GM12878 (cell line): ENCODE results near the gene ARHGAP15. TPM values are rescaled to one million over a fixed set of nuclear protein-coding genes. Genes with fewer than 3 reads are reported as not detected.

ENCODE experiments used
- ATAC-seq: fragments of 200-7000 bp; cut with Tn5 transposase; 3 replicates; pipeline ENCODE4 v1.9.1; 2020; ENCODE audit warnings: mild to moderate bottlenecking, moderate library complexity
- BruUV-seq: library from RNA; stranded (reverse); fragments of 400-500 nt; replicated peaks from 2 replicates; lab custom pipeline; 2021; lab: Mats Ljungman, UMichigan
- CTCF ChIA-PET: fragments of 300-600 bp; sonication (Branson Sonifier 250); formaldehyde crosslinking; extraction: SDS; loops from one replicate; lab custom pipeline; 2021; ENCODE audit warnings: inconsistent platforms; lab: Yijun Ruan, JAX
- POLR2A ChIA-PET: fragments of 350-600 bp; formaldehyde crosslinking; extraction: SDS; loops from one replicate; lab custom pipeline; 2021; ENCODE audit warnings: inconsistent platforms; lab: Charles Lee
- RAD21 ChIA-PET: fragments of 300-600 bp; sonication (Branson Sonifier 250); formaldehyde crosslinking; loops from one replicate; lab custom pipeline; 2023; ENCODE audit warnings: antibody characterized with exemption; ENCODE audit not compliant: unreplicated experiment; lab: Charles Lee
- SMC1A ChIA-PET: fragments of 300-600 bp; sonication (Branson Sonifier 250); formaldehyde crosslinking; loops from one replicate; lab custom pipeline; 2023; ENCODE audit not compliant: unreplicated experiment, uncharacterized antibody; lab: Charles Lee
- DNase-seq: peaks from one replicate; pipeline ENCODE4 v3.0.0-alpha.2; 2011; ENCODE audit warnings: low read depth, low spot score
- FAIRE-seq: peaks from 3 replicates; lab custom pipeline; 2011; peaks lifted over from hg19 to GRCh38; lab: Jason Lieb, UNC
- H2AFZ ChIP-seq: 2 replicates; pipeline ENCODE4 v1.6.0; 2011; ENCODE audit warnings: low read depth, low read length, control low read depth; ENCODE audit not compliant: control insufficient read depth
- H3K27ac ChIP-seq: 2 replicates; pipeline ENCODE4 v1.5.1; 2011; ENCODE audit warnings: control low read depth; ENCODE audit not compliant: control insufficient read depth, insufficient read depth
- H3K27me3 ChIP-seq, 2 experiments: replicated peaks in 1 of 2; 2 replicates each; pipeline versions ENCODE4 v1.6.0 to v1.6.1; 2011; ENCODE audit warnings: low read length in 1 of 2; ENCODE audit not compliant: control insufficient read depth in 2 of 2, insufficient read depth in 2 of 2
- H3K36me3 ChIP-seq, 2 experiments: 2 replicates each; pipeline ENCODE4 v1.5.1; 2011; ENCODE audit warnings: low read length in 1 of 2; ENCODE audit not compliant: control insufficient read depth in 2 of 2, insufficient read depth in 2 of 2
- H3K4me1 ChIP-seq: 2 replicates; pipeline ENCODE4 v1.6.1; 2011; ENCODE audit warnings: mild to moderate bottlenecking, low read length, moderate library complexity, mixed read lengths; ENCODE audit not compliant: control insufficient read depth, insufficient read depth
- H3K4me2 ChIP-seq: 2 replicates; pipeline ENCODE4 v1.6.0; 2011; ENCODE audit warnings: control low read depth; ENCODE audit not compliant: control insufficient read depth, insufficient read depth
- H3K4me3 ChIP-seq: fragments of 200-600 bp; sonication (generic); 2 replicates; pipeline ENCODE4 v1.5.1; 2016
- H3K79me2 ChIP-seq: 2 replicates; pipeline ENCODE4 v1.6.0; 2011; ENCODE audit warnings: low read length; ENCODE audit not compliant: control insufficient read depth, insufficient read depth
- H3K9ac ChIP-seq: 2 replicates; pipeline ENCODE4 v1.8.0; 2011; ENCODE audit warnings: low read length, control low read depth, mixed read lengths; ENCODE audit not compliant: control insufficient read depth, insufficient read depth
- H3K9me3 ChIP-seq: replicated peaks from 3 replicates; pipeline ENCODE4 v1.5.1; 2011; ENCODE audit warnings: mild to moderate bottlenecking, low read length; ENCODE audit not compliant: control insufficient read depth, insufficient read depth
- H4K20me1 ChIP-seq: 2 replicates; pipeline ENCODE4 v1.6.0; 2011; ENCODE audit not compliant: control insufficient read depth, insufficient read depth
- BCL11A ChIP-seq: IDR thresholded peaks from 2 replicates; pipeline ENCODE4 v1.6.1; 2011; ENCODE audit warnings: low read depth, low read length
- CHD1 ChIP-seq: IDR thresholded peaks from 2 replicates; pipeline ENCODE4 v1.6.1; 2012; ENCODE audit warnings: low read depth, low read length, improper control_type of control experiment
- FOXK2 ChIP-seq: fragments of 450-650 bp; IDR thresholded peaks from 2 replicates; pipeline ENCODE4 v1.6.1; 2017; ENCODE audit warnings: mild to moderate bottlenecking, moderate library complexity
- MEF2A ChIP-seq: IDR thresholded peaks from 2 replicates; pipeline ENCODE4 v1.6.1; 2011; ENCODE audit warnings: low read depth, mild to moderate bottlenecking, low read length, moderate library complexity; ENCODE audit not compliant: insufficient read depth
- NBN ChIP-seq: fragments of 450-650 bp; IDR thresholded peaks from 2 replicates; pipeline ENCODE4 v1.6.1; 2016
- NR2C1 ChIP-seq: fragments of 450-650 bp; IDR thresholded peaks from 2 replicates; pipeline ENCODE4 v1.6.1; 2017; ENCODE audit warnings: antibody characterized with exemption, mild to moderate bottlenecking, moderate library complexity
- POLR2AphosphoS2 ChIP-seq: IDR thresholded peaks from 2 replicates; pipeline ENCODE4 v1.6.1; 2011; ENCODE audit warnings: low read depth, mild to moderate bottlenecking, low read length, improper control_type of control experiment, moderate library complexity
- SUPT20H ChIP-seq: IDR thresholded peaks from 2 replicates; pipeline ENCODE4 v1.6.1; 2011; ENCODE audit warnings: low read depth, mild to moderate bottlenecking, low read length, moderate library complexity, borderline replicate concordance; ENCODE audit not compliant: control insufficient read depth
- TAF1 ChIP-seq: IDR thresholded peaks from 2 replicates; pipeline ENCODE4 v1.6.1; 2011; ENCODE audit warnings: mild to moderate bottlenecking, low read depth, low read length, borderline replicate concordance
- ZNF384 ChIP-seq: IDR thresholded peaks from 2 replicates; pipeline ENCODE4 v1.6.1; 2012; ENCODE audit warnings: low read depth, mild to moderate bottlenecking, low read length, improper control_type of control experiment, borderline replicate concordance
- WGBS: methylation state at CpG from one replicate; pipeline ENCODE4 v1.1.6; 2016; ENCODE audit warnings: low lambda C conversion rate; ENCODE audit not compliant: insufficient replicate concordance, insufficient coverage; ENCODE audit errors: missing lambda C conversion rate; 5-methylcytosine and 5-hydroxymethylcytosine counted together
- in situ Hi-C: fragments of 300-500 bp; cut with MboI; formaldehyde crosslinking; loops from 9 replicates; pipeline ENCODE4 v1.14.3; 2018; ENCODE audit warnings: mixed read lengths
- intact Hi-C: fragments of 100-400 bp; cut with micrococcal nuclease; formaldehyde crosslinking; loops from one replicate; pipeline ENCODE4 v1.14.2; 2022; ENCODE audit not compliant: unreplicated experiment
- polyA plus RNA-seq, 11 experiments: library from polyadenylated mRNA; depleted of rRNA in 4 of 11; unstranded in 6 of 11; stranded (reverse) in 5 of 11; fragments of >200 nt; fragmentation: Nextera tagmentation in 4 of 11; fragmentation: Illumina TruSeq in 1 of 11; extraction: Ambion mirVana in 4 of 11; extraction: Trizol in 1 of 11; gene quantifications; 1 replicate in 1 of 11; 2 replicates in 10 of 11; pipeline versions ENCODE4 v1.2.1 to v1.2.3, GENCODE V29; 2011 to 2016; ENCODE audit warnings: inconsistent platforms in 2 of 11, missing spikeins in 2 of 11, low read depth in 1 of 11
- total RNA-seq, 4 experiments: library from RNA; depleted of rRNA in 3 of 4; stranded (reverse); fragments of >200 nt in 3 of 4; fragmentation: Illumina TruSeq in 1 of 4; extraction: Trizol in 1 of 4; gene quantifications; 2 replicates each; pipeline versions ENCODE4 v1.2.1 to v1.2.3, GENCODE V29; 2013 to 2021
- TF ChIP-seq, protein P1 (sequence below): IDR thresholded peaks from 2 replicates; pipeline ENCODE4 v1.6.1; 2012; ENCODE audit warnings: low read length, inconsistent platforms

Gene ARHGAP15
- total and polyA plus RNA-seq, 10 of the 15 experiments (the other 5 are each of a cell fraction or from before 2014, with no cell fraction given): 38.0 to 92.6 (median 66.7) TPM

DNA sequence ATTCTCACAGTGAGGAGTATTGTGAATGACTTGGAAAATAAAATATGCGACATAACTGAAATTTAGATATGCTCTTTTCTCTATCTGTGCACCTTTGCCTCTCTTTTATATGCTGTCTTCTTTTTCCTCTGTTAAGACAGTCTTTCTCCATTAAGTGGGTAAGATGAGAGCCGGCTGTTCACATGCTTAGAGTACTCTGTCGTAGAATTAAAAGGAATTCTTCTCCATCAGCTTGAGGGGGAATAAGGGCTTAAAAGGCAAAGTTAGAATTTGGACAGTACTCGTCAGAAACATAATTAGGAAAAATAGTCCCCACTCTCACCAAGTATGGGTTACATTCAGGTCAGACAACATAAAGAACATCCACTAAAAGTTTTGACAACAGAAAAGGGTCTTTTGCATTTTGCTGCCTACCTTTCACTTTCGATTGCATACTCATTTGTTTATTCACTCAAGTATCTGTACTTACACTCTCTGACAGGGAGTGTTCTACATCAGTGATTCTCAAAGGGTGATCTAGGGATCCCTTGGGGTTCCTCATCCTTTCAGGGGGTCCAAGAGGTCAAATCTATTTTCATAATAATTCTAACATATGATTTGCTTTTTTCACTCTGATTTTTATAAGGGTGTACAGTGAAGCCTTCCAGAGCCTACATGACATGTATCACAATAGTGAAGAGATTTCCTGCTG, 48.0 kb downstream of the ARHGAP15 start (continued):
- TF ChIP-seq SUPT20H: no peak
- no peak for TF ChIP-seq FOXK2

DNA sequence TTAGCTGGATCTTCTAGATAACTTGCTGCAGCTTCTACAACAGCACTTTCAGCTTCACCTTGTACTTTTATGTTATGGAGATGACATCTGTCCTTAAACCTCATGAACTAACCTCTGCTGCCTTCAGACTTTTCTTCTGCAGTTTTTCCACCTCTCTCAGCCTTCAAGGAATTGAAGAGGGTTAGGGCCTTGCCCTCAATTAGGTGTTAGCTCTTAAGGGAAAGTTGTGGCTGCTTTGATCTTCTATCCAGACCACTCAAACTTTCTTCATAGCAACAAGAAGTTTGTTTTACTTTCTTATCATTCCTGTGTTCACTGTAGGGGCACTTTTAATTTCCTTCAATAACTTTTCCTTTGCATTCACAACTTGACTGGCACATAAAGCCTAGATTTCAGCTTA, 52.3 kb downstream of the ARHGAP15 start:
- ATAC-seq: no peak
- no peak overlapping the region for H3K4me2 ChIP-seq
- no peak overlapping the region for H3K27ac ChIP-seq
- SMC1A ChIA-PET: interaction anchor here (0.7 to 3.7 kb wide), 12 partner anchors 12 to 186 kb away, joined by 3 to 13 read pairs (median 4); no protein-coding TSS in a partner anchor
- no peaks in the 10 kb centered on the region for H3K27me3 ChIP-seq
- no peaks in the 10 kb centered on the region; a peak in 1 of 4 replicates for H3K36me3 ChIP-seq
- H4K20me1 ChIP-seq: no peaks in the 10 kb centered on the region
- no peak overlapping the region for H3K4me3 ChIP-seq
- no peak overlapping the region for H3K9ac ChIP-seq
- H3K79me2 ChIP-seq: peaks cover 10% of the 10 kb centered on the region
- RAD21 ChIA-PET: interaction anchor here (1.3 kb wide), 1 partner anchor 68 kb away, joined by 4 read pairs; no protein-coding TSS in a partner anchor
- POLR2A ChIA-PET: interaction anchor here (0.6 to 1.4 kb wide), 3 partner anchors 18 to 750 kb away, joined by 3 to 5 read pairs (median 3); no protein-coding TSS in a partner anchor
- H3K4me1 ChIP-seq: peaks cover 15% of the 10 kb centered on the region
- TF ChIP-seq BCL11A: no peak
- H2AFZ ChIP-seq: no peak overlapping the region
- in situ Hi-C loops: no loop called here
- BruUV-seq: no TSS peak
- no peak for DNase-seq
- intact Hi-C loops: no loop called here
- peaks cover 8% of the 10 kb centered on the region for H3K9me3 ChIP-seq
- CTCF ChIA-PET: interaction anchor here (0.6 to 3.3 kb wide), 9 partner anchors 9 to 318 kb away, joined by 3 to 14 read pairs (median 5); no protein-coding TSS in a partner anchor
- FAIRE-seq: no peak

DNA sequence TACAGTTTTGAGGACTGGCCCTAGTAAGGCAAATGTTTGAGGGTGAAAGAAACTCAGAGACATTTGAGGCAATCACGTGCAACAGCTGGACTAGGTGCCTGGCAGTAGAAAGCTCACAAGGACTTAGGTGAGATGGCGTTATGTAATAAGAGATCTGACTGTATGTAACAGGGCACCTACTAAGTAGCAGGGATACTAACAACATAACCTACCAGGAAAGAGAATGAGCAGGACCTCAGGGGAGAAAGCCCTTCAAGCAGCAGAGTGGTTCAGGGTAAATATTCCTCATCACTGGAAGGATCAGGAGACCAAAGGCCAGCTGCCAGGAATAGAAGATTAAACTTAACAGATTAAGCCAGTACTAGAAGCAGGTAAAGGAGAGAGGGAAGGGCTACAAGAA, 53.4 kb downstream of the ARHGAP15 start:
- WGBS: 75% methylated on average over 2 of the region's 2 CpGs
- intact Hi-C loops (no loop called here), in situ Hi-C loops (no loop called here)
- Histone ChIP-seq H3K4me1 (peaks cover 9% of the 10 kb centered on the region), H3K27me3 (no peaks in the 10 kb centered on the region), H3K4me2 (no peak overlapping the region), H3K9me3 (peaks cover 8% of the 10 kb centered on the region), H2AFZ (no peak overlapping the region), H3K27ac (no peak overlapping the region), H4K20me1 (no peaks in the 10 kb centered on the region), H3K36me3 (no peaks in the 10 kb centered on the region; a peak in 1 of 4 replicates), H3K4me3 (no peak overlapping the region), H3K9ac (no peak overlapping the region; the same call in 1 of the 2 replicates), H3K79me2 (peaks cover 4% of the 10 kb centered on the region)
- CTCF ChIA-PET: interaction anchor here (0.7 to 3.3 kb wide), 6 partner anchors 10 to 72 kb away, joined by 4 to 14 read pairs (median 8); no protein-coding TSS in a partner anchor
- FAIRE-seq: no peak
- SMC1A ChIA-PET: interaction anchor here (1.1 to 3.7 kb wide), 9 partner anchors 15 to 72 kb away, joined by 3 to 13 read pairs (median 5); no protein-coding TSS in a partner anchor
- no peak for ATAC-seq
- BruUV-seq: no TSS peak
- RAD21 ChIA-PET: interaction anchor here (1.1 to 1.4 kb wide), 3 partner anchors 45 to 72 kb away, joined by 4 to 5 read pairs (median 4); no protein-coding TSS in a partner anchor
- no peak for DNase-seq
- POLR2A ChIA-PET: interaction anchor here (1.4 kb wide), 1 partner anchor 15 kb away, joined by 4 read pairs; no protein-coding TSS in a partner anchor
- no peak for TF ChIP-seq ZNF384
- no peak for TF ChIP-seq MEF2A
- no peak for TF ChIP-seq NR2C1
- no peak for TF ChIP-seq POLR2AphosphoS2
- TF ChIP-seq CHD1: no peak
- TF ChIP-seq NBN: no peak
- TF ChIP-seq TAF1: no peak
- TF ChIP-seq, protein P1, sequence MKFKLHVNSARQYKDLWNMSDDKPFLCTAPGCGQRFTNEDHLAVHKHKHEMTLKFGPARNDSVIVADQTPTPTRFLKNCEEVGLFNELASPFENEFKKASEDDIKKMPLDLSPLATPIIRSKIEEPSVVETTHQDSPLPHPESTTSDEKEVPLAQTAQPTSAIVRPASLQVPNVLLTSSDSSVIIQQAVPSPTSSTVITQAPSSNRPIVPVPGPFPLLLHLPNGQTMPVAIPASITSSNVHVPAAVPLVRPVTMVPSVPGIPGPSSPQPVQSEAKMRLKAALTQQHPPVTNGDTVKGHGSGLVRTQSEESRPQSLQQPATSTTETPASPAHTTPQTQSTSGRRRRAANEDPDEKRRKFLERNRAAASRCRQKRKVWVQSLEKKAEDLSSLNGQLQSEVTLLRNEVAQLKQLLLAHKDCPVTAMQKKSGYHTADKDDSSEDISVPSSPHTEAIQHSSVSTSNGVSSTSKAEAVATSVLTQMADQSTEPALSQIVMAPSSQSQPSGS: no peak
